Astrocyte of the spinal cord (primary cell): ENCODE results near the gene UBAP1L.

ENCODE experiments used
- DNase-seq: peaks from one replicate; pipeline ENCODE4 v3.0.0; 2011; ENCODE audit warnings: low read depth, low spot score
- H3K4me3 ChIP-seq: 2 replicates; pipeline ENCODE4 v1.5.1; 2011; ENCODE audit warnings: low read depth, mild to moderate bottlenecking, low read length, moderate library complexity
- in situ Hi-C: cut with HindIII; loops from 2 replicates; pipeline ENCODE4 v1.10.0; 2017; ENCODE audit warnings: low sequenced_read_pairs
- TF ChIP-seq, protein P1 (sequence below): IDR thresholded peaks from 2 replicates; pipeline ENCODE4 v1.5.1; 2012; ENCODE audit warnings: low read depth, mild to moderate bottlenecking, low read length, inconsistent platforms

The UBAP1L gene

DNA sequence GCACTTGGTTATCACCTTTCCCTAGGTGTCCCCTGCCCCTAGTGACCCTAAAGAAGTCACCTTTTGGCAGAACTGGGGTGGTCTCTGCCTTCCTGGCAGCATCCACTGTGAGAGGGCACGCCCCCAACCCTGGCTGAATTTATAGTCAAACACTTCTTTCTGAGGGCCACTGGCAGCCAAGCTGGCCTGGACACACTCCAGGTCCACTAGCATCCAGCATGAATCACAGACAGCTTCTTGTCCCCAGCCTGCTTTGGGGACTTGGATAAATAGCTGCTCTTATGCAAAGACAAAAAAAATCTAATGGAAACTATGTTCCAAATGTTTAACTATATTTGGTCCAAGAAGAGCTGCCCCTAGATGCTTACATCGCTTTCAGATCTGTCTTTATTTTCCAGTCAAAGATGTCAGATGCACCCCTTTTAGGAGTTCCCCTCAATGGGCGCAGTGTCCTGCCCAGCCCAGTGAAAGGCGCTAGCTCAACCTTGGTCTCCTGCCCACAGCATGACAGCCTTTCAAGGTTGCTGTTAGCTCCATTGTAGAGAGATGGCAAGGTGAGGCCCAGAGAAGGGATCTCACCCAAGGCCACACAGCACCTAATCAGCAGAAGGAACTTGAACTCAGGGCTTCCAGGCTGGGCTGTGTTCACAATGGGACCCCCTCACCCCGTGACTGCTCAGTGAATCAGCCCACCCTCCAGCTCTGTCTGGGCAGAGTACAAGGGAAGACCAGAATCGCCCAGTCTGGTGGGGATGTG lies 54.2 kb downstream of the UBAP1L start:
- no peak overlapping the region for H3K4me3 ChIP-seq
- DNase-seq: no peak
- TF ChIP-seq, protein P1, sequence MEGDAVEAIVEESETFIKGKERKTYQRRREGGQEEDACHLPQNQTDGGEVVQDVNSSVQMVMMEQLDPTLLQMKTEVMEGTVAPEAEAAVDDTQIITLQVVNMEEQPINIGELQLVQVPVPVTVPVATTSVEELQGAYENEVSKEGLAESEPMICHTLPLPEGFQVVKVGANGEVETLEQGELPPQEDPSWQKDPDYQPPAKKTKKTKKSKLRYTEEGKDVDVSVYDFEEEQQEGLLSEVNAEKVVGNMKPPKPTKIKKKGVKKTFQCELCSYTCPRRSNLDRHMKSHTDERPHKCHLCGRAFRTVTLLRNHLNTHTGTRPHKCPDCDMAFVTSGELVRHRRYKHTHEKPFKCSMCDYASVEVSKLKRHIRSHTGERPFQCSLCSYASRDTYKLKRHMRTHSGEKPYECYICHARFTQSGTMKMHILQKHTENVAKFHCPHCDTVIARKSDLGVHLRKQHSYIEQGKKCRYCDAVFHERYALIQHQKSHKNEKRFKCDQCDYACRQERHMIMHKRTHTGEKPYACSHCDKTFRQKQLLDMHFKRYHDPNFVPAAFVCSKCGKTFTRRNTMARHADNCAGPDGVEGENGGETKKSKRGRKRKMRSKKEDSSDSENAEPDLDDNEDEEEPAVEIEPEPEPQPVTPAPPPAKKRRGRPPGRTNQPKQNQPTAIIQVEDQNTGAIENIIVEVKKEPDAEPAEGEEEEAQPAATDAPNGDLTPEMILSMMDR: no peak
- in situ Hi-C loops: no loop called here

DNA sequence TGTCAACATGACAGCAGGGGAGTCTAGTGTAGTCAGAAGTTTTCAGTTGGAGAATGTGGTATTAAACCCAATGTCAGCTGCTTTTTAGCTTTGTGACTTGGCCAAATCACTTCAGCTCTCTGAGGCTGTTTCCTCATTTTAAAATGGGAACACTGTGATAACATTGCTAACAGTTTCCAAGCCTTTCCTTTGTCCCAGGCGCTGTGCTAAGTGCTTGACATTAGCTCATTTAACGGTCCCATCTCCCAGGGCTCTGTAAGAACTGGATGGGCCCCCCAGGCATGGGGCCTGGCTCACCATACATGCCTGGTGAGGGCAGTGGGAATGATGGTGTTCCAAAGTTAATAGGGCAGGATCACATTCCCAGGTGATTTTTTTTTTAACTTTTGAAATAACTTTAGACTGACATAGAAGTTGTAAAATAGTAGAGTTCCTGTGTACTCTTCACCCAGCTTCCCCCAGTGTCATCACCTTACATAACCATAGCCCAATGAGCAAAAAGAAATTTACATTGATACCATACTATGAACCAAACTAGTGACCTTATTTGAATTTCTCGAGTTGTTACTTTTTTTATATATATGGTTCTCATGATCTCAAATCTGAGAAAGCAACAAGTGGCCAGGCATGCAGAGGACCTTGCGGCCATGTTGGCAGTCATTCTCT lies 54.9 kb downstream of the UBAP1L start:
- no peak overlapping the region for H3K4me3 ChIP-seq
- TF ChIP-seq, protein P1: no peak
- no peak for DNase-seq
- in situ Hi-C loops: no loop called here

DNA sequence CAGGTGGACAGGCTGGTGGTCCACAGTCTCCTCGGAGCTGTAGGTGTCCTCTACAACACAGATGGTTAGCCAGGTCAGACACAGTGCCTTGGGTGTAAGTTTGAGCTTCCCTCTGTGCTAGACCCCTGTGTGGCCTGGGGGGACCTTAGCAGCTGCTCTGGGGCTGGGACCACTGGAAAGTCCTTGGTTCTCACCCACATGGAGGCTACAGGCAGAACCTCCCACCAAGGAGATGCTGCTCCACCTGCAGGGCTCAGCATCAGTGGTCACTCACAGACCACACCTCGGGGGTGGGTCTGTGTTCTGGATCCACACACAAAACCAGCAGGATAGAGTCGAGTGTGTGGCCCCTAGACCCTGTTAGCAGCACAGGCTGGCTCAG lies 55.6 kb downstream of the UBAP1L start:
- TF ChIP-seq, protein P1: no peak
- H3K4me3 ChIP-seq: no peak overlapping the region
- in situ Hi-C loops: no loop called here
- no peak for DNase-seq

DNA sequence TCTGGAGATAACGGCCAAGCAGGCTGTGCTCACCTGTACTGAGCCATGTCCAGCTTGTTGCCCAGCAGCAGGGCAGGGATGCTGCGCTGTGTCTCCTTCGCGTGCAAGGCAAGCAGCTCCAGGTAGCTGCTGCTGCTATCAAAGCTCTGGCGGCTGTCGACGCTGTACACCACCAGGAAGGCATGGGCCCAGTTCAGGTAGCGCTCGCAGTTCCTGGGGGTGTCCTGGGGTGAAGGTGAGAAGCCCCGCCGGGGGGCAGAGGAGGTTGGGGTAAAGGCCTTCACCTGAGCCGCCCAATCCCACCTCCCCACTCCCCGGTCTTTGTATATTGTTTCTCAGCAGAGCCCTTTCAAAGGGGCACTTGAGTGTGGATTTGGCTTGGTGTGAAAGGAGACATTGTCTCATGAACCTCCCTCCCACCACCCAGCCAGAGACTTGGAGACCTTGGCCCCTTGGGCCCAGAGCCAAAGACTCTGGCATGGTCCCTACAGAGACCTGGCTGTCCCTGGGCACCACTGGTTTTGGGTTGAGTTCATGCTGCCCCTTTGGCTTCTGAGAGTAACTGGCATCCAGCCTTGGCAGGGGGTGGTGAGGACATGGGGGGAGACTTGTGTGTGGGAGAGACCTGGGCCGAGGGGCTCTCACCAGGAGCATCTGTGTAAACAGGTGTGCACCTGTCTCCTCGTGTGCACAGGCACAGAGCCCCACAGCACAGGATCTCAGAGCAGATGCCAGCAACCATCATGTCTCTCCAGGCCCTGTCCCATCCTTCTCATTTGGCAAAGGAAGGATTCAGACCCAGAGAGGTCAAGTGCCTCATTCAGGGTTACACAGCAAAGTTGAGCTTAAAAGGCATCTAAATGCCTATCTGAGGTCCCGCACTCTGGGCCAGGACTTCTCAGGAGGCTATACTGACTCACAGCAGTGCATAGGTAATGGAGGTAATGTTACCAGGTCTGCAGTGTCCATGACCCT lies 56.3 kb downstream of the UBAP1L start:
- in situ Hi-C loops: no loop called here
- no peak overlapping the region for H3K4me3 ChIP-seq
- TF ChIP-seq, protein P1: no peak
- no peak for DNase-seq

DNA sequence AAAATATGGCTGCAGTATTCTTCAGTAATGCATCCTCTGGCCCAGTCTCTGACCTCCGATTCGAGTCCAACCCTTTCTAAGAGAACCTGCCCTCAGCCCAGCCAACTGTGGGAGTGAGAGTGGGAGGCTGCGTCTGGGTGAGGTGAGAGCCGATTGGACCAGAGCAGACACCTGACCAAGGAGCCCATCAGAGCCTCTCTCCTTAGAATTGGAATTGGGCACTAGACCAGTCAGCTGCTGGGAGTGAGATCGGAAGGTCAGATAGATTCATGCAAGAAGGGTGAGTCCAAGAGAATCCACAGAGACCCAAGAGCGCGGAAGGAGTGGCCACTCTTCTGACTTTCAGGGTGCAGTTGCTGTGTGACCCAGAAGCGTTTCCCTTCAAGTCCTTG lies 57.5 kb downstream of the UBAP1L start:
- no peak overlapping the region for H3K4me3 ChIP-seq
- in situ Hi-C loops: no loop called here
- TF ChIP-seq, protein P1: no peak
- DNase-seq: no peak

DNA sequence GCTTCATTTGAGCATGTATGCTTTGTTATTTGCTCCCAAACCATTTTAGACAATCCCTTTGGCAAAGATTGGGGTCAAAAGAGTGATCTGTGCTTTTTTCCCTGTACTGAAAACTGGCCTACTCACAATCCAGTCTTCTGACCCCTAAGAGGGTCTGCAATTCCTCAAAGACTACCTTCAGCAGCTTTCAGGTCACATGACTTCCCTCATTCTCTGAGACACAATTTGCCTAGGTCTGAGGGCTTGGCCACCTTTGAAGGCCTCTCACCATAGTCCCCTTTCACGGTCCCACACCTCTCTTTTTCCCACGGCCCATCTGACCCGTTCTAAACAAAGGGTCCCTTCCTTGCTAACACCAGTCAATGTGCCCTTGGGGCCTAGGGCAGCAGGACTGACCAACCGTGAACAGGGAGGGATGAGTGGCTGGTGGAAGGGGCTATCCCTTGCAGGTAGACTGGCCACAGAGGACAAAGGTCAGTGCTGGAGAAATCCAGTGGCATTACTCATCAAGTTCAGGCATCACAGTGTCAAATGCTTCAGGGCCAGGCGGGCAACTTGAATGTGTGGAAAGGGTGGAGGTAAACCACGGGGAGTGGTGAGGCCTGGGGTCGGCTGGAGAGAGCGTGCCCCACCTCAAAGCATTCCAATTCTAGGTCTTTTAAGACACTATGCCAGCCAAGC lies 58.0 kb downstream of the UBAP1L start:
- DNase-seq: no peak
- in situ Hi-C loops: no loop called here
- TF ChIP-seq, protein P1: no peak
- H3K4me3 ChIP-seq: no peak overlapping the region
